Thyroid gland (tissue), 4 donors: ENCODE results near the gene B4GALNT4.

ENCODE experiments used
- CTCF ChIP-seq, 6 experiments: fragments of 200-600 bp in 3 of 6; fragments of 450-650 bp in 3 of 6; sonication (generic) in 3 of 6; IDR thresholded peaks; one replicate each; pipeline ENCODE4 v1.5.1; 2016 to 2019; ENCODE audit warnings: antibody characterized with exemption in 6 of 6, mild to moderate bottlenecking in 2 of 6, inconsistent platforms in 1 of 6, moderate library complexity in 1 of 6
- POLR2A ChIP-seq, 2 donors: fragments of 450-650 bp; IDR thresholded peaks; one replicate each; pipeline ENCODE4 v1.6.1; 2017; ENCODE audit warnings: antibody characterized with exemption in 2 of 2, mild to moderate bottlenecking in 2 of 2, moderate library complexity in 1 of 2

DNA sequence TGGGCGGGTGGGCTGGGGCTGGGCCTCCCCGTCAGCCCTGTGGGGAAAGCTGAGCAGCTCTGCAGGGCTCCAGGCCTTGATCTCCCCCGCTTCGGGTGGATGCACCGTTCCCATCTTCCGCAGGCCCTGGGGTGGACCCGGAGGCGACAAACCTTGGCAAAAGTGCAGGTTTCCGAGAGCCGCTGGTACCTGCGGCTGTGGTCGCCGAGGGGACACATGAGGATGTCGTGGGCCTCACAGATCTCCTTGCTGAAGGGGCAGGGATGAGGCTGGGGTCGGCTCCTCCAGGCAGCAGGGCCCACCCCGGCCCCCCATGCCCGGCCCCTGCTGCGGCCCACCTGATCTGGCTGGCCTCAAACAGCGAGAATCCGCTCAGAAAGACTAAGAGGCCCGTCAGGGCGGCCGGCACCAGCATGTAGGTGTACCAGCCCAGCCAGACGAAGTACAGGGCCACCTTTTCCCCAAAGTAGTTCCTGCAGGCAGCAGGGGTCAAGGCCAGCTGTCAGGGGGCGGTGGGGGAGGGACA lies 60.7 kb downstream of the B4GALNT4 start:
- no peak for TF ChIP-seq CTCF (IDR thresholded peaks at IDR 0.05)
- no peak for TF ChIP-seq POLR2A (IDR thresholded peaks at IDR 0.05)
